Measurements from ENCODE around the gene OR6J1.

- TF ChIP-seq YY1 (IDR thresholded peaks at IDR 0.05; ENCODE audit: insufficient read depth, insufficient read length): no peak
- TF ChIP-seq ZNF274 (IDR thresholded peaks at IDR 0.05; ENCODE audit: low read depth, low read length): no peak
Measured at GRCh38 chr14:22597771-22598098, 46.4 kb downstream of the OR6J1 start.
